Measurements from ENCODE around the gene TMEM273.
A peak's percentile ranks its signal among the peaks of the same experiment; 100 is the strongest.

TMEM273 gene

GRCh38 chr10:49174926-49175500 lies 13.2 kb downstream of the TMEM273 start:
- no peak for DNase-seq

GRCh38 chr10:49174261-49174925 lies 13.8 kb downstream of the TMEM273 start:
- DNase-seq = no peak

DNA sequence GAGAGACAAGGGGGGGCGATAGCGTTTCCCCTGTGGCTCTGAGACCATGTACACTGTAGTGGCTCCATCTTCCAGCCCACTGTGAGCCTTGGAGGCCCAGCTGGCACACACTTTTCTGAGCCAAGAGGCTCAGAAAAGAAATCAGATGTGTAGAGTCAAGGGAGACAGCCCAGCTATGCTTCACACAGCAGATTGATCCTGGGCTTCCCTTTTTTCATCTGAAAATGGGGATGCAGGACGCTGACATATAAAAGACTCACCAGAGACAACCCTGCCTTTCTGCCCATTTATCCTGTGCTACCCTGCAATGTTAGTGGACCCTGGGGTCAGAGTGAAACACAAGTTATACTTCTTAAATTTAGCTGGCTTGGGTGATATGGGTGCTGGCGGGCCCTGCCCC lies 14.3 kb downstream of the TMEM273 start:
- DNase-seq = no peak

DNA sequence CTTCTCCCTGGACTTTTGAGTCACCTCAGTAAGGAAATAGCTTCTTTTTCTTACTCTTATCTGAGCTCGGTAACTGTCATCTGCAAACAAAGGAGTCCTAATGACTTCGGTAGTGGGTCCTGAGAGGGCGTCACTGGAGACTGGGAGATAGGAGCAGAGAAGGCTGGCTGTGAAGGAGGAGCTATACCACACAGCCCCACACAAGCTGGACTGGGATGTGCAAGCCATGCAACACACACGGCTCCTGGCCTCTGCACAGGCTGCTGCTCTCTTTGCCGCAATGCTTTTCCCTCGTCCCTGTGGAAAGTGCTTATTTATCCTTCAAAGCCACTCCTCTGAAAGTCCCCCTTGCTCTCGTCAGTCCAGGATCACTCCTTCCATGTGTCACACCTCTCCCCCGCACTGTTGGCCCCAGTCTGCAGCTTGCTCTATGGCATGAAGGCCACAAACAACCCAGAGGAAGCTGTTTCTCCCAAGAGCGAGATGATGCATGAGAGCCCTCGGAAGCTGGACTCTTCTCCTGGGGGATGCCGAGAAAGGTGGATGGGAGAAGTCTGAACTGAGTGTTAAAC lies 14.9 kb downstream of the TMEM273 start:
- DNase-seq = no peak

DNA sequence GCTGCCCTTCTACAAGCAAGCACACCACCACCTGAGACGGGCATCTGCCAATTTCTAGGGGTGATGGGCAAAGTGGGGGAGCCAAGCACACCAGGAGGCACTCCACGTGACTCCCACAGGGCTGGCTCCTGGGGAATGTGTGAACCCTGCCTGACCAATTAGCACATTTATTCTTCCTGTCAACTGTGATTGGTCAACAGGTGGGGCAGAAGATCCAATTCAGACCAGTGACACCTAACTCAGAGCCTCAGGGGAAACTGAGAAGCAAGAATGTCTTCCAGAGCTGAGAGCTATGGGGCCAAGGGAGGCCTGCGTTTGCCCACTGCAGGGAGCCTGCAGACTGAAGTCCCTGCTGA lies 15.4 kb downstream of the TMEM273 start:
- no peak for DNase-seq

GRCh38 chr10:49172061-49172776 lies 16.0 kb downstream of the TMEM273 start:
- DNase-seq = no peak

DNA sequence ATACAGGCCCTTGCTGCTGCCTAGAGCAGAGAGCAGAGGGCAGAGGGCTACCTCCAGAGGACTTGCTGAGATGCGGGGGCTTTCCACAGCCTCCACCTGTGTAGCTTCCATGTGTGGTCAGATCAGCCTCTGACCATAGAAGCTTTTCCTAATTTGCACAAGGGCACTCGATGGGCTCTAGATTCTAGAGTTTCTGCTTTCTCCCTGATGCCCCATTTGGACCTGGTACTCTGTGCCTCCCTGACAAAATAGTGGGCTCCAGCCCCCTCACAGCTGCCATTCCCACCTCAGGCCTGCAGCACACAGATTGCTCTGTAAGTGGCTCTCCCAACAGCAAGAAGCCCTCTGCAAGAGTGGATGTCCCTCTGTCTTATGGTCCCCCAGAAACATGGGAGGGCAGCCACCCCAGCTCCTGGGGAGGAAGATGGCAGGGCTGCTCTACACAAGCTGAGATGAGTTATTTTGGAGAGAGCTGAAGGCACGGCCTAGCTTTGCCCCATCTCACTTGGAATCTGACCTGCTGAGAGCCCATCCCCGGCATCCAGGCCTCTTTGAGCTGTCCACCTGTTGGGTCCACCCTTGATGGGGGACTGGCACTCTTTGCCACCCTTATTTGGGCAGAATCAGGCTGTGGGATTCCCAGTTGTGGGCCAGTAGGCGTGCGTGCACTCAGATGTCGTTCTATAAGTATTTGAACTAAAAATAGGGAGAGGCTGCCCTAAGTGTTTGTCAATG lies 16.7 kb downstream of the TMEM273 start:
- DNase-seq = no peak

- no peak for DNase-seq
Measured at GRCh38 chr10:49170632-49171325, 17.4 kb downstream of the TMEM273 start.

- no peak for DNase-seq
Measured at GRCh38 chr10:49169776-49170175, 18.4 kb downstream of the TMEM273 start.

- DNase-seq = no peak
Measured at GRCh38 chr10:49168831-49169500, 19.2 kb downstream of the TMEM273 start.

- no peak for DNase-seq
Measured at GRCh38 chr10:49168171-49168540, 20.0 kb downstream of the TMEM273 start.

GRCh38 chr10:49167425-49168170 lies 20.6 kb downstream of the TMEM273 start:
- no peak for DNase-seq

DNA sequence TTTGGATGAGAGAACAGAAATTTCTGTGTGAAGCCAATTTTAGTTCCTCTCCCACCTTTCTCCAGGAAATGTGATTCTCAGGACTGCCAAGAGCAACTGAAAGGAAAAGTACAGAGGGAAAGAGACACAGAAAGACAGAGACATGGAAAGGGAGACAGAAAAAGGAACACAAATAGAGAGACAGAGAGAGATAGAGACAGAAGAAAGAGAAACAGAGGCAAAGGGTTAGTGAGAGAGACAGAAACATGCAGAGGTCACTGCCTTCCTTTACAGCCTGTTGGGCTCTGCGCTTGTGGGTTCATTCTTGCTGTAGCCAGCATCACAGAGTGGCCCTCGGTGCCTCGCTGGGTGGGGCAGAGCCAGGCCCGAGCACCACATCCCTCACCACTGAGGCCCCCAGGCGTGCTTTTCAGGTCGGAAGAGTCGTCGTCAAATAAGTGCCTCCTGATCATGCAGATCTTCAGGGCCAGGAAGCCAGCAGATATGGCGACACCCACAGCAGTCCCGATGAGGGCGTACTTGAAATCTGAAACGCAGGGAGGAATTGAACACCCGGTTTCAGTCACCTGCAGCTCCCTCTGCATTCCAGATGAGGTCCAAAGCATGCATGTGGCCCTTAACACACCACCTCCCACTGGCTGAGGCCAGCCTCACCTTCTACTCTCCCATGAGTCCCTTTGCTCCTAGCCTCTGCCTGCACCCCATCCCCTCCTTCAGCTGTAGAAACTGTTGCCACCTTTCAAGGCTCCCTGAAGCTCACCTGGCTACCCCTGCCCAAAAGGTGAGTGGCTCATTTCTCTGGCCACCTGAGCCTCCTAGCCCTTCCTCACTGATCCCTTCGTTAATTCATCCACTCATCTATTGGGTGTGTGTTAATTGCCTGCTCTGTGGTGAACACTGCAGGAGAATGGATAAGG lies 21.4 kb downstream of the TMEM273 start:
- no peak for DNase-seq

GRCh38 chr10:49165821-49166483 lies 22.2 kb downstream of the TMEM273 start:
- no peak for DNase-seq

GRCh38 chr10:49165259-49165658 lies 22.9 kb downstream of the TMEM273 start:
- DNase-seq = no peak

DNA sequence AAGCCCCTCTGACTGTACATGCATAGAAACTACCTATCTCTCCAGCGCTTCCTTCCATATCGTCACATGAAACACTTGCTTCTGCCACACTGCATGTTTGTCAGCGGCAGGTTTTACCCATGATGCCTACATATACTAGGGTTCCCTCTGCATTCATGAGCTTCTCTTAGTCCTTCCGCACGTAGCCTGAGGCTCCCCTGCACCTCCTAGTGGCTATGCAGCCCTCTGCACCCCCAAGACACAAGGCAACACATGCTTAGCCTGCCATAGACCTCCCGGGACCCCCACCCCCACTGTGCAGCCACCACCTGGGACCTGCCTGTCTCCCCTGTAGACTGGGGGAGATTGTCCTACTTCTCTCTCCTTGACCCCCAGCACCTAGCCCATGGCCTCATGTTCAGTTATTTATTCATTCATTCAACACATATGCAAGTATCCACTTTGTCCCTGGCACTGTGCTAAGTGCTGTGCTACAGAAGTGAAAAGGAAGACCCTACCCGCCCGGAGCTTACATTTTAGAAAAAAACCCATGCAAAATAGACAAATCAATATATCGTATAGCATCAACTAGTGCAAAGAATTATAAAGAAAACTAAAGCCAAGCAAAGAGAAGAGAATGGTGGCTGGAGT lies 23.5 kb downstream of the TMEM273 start:
- peak; percentile 42 for DNase-seq

- no peak for DNase-seq
Measured at GRCh38 chr10:49163741-49164140, 24.4 kb downstream of the TMEM273 start.

- DNase-seq = no peak
Measured at GRCh38 chr10:49162761-49163310, 25.4 kb downstream of the TMEM273 start.

DNA sequence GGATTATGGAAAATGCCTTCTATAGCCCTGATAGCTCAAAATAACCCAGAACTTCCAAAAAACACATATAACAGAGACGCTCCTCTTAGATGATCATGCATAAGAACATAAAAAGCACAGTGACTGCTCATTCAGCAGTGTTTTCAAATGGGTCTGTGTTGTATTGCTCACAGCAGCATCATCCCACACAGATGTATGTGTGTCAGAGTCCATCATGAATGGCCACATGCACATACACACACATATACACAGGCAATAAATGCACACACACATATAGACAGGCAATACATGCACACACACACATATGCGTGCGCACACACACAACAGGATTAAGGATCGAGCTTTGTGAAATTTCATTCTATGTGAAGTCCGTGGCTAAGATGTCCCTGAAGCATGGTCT lies 26.1 kb downstream of the TMEM273 start:
- no peak for DNase-seq

Measured in CD4-positive, alpha-beta T cell treated with Interleukin-10 for 1 hour (primary cell).